Measurements from ENCODE around the gene ZNF420. TPM values are rescaled to one million over a fixed set of nuclear protein-coding genes. Genes with fewer than 3 reads are reported as not detected.

Gene ZNF420
- total and polyA plus RNA-seq, 2 of the 13 experiments (the other 11 are each of a cell fraction or from before 2014, with no cell fraction given): 1.4 to 6.6 TPM

DNA sequence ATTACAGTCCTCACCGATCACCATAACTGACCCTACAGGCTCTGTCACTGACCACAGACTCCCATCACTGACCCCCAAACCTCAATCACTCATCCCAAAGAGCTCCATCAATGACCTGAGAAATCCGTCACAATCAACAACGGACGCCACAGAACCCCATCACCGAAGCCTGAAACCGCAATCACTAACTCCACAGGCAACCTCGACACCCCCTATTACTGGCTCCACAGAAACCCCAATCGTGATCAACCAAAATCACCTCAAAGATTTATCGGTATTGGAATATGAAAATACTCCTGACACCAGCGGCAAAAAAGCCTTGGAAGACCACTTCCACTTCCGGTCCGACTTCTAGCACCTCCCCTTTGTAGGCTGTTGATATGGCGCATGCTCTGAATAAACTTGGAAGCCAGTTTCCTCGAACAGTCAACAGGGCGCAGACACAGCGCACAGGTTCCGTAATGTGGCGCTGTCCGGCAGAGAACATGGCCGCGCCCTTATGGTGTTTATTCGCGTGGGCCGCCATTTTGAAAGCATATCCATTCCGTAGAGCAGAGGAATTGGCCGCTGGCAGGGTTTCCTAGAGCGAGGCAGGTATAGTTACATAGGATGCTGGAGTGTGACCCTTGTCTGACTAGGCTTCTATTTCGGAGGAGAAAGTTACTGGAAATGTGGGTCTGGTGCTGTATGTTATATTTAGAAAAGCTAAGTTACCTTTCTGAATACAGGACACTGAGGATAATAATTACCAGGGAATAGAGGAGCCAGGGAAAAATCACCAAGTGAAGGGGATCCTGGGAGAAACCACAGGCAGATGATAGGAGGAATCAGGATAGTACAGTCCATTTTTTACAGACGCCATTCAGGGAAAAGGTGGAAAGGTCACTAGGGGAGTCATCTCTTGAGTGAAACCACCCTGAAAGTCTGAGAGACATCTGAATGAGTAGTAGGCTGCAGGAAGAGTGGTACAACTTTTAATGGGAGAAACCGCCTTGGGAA is 94.4 kb downstream of the ZNF420 start, which contains the start of gene ZNF585A (continued):
- TF ChIP-seq, protein P1, sequence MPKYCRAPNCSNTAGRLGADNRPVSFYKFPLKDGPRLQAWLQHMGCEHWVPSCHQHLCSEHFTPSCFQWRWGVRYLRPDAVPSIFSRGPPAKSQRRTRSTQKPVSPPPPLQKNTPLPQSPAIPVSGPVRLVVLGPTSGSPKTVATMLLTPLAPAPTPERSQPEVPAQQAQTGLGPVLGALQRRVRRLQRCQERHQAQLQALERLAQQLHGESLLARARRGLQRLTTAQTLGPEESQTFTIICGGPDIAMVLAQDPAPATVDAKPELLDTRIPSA (CRISPR knock-in tag; IDR thresholded peaks at IDR 0.05; ENCODE audit: borderline replicate concordance): no peak
- TF ChIP-seq ZNF12 (CRISPR knock-in tag; IDR thresholded peaks at IDR 0.05) (0 out of 2 replicates have a peak, but pooled peaks have one; percentile 35), THAP11 (CRISPR knock-in tag; IDR thresholded peaks at IDR 0.05) (peak; percentile 97), ZNF317 (CRISPR knock-in tag; IDR thresholded peaks at IDR 0.05) (no peak), TARDBP (CRISPR knock-in tag; IDR thresholded peaks at IDR 0.05) (peak; percentile 82), EHMT2 (IDR thresholded peaks at IDR 0.05; ENCODE audit: borderline replicate concordance, low read depth, low read length) (peak; percentile 96), ZNF224 (CRISPR knock-in tag; IDR thresholded peaks at IDR 0.05) (peak; percentile 60; the same call in 1 of the 2 replicates), GMEB1 (CRISPR knock-in tag; IDR thresholded peaks at IDR 0.05; ENCODE audit: borderline replicate concordance) (peak; percentile 86; the same call in 1 of the 2 replicates), DMAP1 (CRISPR knock-in tag; IDR thresholded peaks at IDR 0.05) (no peak), ZBTB25 (CRISPR knock-in tag; IDR thresholded peaks at IDR 0.05) (no peak), ZSCAN22 (CRISPR knock-in tag; IDR thresholded peaks at IDR 0.05) (no peak), WIZ (CRISPR knock-in tag; IDR thresholded peaks at IDR 0.05) (no peak), ZNF614 (CRISPR knock-in tag; IDR thresholded peaks at IDR 0.05; ENCODE audit: borderline replicate concordance) (peak; percentile 78; the same call in 1 of the 2 replicates), ZNF143 (CRISPR knock-in tag; IDR thresholded peaks at IDR 0.05) (peak; percentile 86), KMT2A (CRISPR knock-in tag; IDR thresholded peaks at IDR 0.05) (no peak; the same call in 1 of the 2 replicates), ELF3 (CRISPR knock-in tag; IDR thresholded peaks at IDR 0.05) (peak; percentile 89)
- TF ChIP-seq, protein P2, sequence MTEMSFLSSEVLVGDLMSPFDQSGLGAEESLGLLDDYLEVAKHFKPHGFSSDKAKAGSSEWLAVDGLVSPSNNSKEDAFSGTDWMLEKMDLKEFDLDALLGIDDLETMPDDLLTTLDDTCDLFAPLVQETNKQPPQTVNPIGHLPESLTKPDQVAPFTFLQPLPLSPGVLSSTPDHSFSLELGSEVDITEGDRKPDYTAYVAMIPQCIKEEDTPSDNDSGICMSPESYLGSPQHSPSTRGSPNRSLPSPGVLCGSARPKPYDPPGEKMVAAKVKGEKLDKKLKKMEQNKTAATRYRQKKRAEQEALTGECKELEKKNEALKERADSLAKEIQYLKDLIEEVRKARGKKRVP (CRISPR knock-in tag; IDR thresholded peaks at IDR 0.05): no peak
- TF ChIP-seq, protein P3, sequence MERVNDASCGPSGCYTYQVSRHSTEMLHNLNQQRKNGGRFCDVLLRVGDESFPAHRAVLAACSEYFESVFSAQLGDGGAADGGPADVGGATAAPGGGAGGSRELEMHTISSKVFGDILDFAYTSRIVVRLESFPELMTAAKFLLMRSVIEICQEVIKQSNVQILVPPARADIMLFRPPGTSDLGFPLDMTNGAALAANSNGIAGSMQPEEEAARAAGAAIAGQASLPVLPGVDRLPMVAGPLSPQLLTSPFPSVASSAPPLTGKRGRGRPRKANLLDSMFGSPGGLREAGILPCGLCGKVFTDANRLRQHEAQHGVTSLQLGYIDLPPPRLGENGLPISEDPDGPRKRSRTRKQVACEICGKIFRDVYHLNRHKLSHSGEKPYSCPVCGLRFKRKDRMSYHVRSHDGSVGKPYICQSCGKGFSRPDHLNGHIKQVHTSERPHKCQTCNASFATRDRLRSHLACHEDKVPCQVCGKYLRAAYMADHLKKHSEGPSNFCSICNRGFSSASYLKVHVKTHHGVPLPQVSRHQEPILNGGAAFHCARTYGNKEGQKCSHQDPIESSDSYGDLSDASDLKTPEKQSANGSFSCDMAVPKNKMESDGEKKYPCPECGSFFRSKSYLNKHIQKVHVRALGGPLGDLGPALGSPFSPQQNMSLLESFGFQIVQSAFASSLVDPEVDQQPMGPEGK (CRISPR knock-in tag; IDR thresholded peaks at IDR 0.05): peak; percentile 40; the same call in 1 of the 2 replicates
- TF ChIP-seq, protein P4, sequence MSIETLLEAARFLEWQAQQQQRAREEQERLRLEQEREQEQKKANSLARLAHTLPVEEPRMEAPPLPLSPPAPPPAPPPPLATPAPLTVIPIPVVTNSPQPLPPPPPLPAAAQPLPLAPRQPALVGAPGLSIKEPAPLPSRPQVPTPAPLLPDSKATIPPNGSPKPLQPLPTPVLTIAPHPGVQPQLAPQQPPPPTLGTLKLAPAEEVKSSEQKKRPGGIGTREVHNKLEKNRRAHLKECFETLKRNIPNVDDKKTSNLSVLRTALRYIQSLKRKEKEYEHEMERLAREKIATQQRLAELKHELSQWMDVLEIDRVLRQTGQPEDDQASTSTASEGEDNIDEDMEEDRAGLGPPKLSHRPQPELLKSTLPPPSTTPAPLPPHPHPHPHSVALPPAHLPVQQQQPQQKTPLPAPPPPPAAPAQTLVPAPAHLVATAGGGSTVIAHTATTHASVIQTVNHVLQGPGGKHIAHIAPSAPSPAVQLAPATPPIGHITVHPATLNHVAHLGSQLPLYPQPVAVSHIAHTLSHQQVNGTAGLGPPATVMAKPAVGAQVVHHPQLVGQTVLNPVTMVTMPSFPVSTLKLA (IDR thresholded peaks at IDR 0.05): peak; percentile 40; the same call in 1 of the 2 replicates

Measured in HepG2 (cell line).